Breast epithelium (tissue), 4 donors: ENCODE results near the gene ADAM33. TPM values are rescaled to one million over a fixed set of nuclear protein-coding genes. Genes with fewer than 3 reads are reported as not detected.
A peak's percentile ranks its signal among the peaks of the same experiment; 100 is the strongest.

ENCODE experiments used
- DNase-seq, 2 donors: peaks; one replicate each; pipeline ENCODE4 v3.0.0-alpha.2; 2019; ENCODE audit warnings: low spot score in 2 of 2
- H3K27ac ChIP-seq, 2 donors: fragments of 200-600 bp; sonication (generic) in 1 of 2; one replicate each; pipeline ENCODE4 v1.5.1; 2016 to 2019; ENCODE audit warnings: mild to moderate bottlenecking in 1 of 2
- H3K27me3 ChIP-seq, 2 donors: fragments of 200-600 bp; sonication (generic) in 1 of 2; one replicate each; pipeline versions ENCODE4 v1.5.1 to v1.6.0; 2017 to 2019; ENCODE audit warnings: control low read depth in 1 of 2, mild to moderate bottlenecking in 1 of 2
- H3K36me3 ChIP-seq: fragments of 200-600 bp; one replicate; pipeline ENCODE4 v1.5.1; 2019
- H3K4me1 ChIP-seq, 2 donors: fragments of 200-600 bp; sonication (generic); one replicate each; pipeline ENCODE4 v1.5.1; 2016 to 2019; ENCODE audit warnings: control low read depth in 1 of 2
- H3K4me3 ChIP-seq, 3 donors: fragments of 200-600 bp; sonication (generic); 1 replicate in 2 of 3; 2 replicates in 1 of 3; pipeline ENCODE4 v1.5.1; 2016 to 2019; ENCODE audit warnings: mild to moderate bottlenecking in 3 of 3, moderate library complexity in 2 of 3
- H3K9me3 ChIP-seq, 2 donors: fragments of 200-600 bp; sonication (generic) in 1 of 2; one replicate each; pipeline ENCODE4 v1.5.1; 2016 to 2019; ENCODE audit warnings: control low read depth in 1 of 2
- CTCF ChIP-seq, 3 donors: fragments of 450-650 bp; IDR thresholded peaks; one replicate each; pipeline ENCODE4 v1.5.1; 2016 to 2017; ENCODE audit warnings: antibody characterized with exemption in 3 of 3, mild to moderate bottlenecking in 3 of 3, moderate library complexity in 3 of 3
- POLR2A ChIP-seq: fragments of 450-650 bp; IDR thresholded peaks from one replicate; pipeline ENCODE4 v1.6.1; 2016; ENCODE audit warnings: antibody characterized with exemption, mild to moderate bottlenecking, moderate library complexity
- POLR2AphosphoS5 ChIP-seq, 3 donors: sonication (generic); formaldehyde crosslinking; IDR thresholded peaks; one replicate each; pipeline ENCODE4 v1.6.1; 2017; ENCODE audit warnings: antibody characterized with exemption in 3 of 3
- intact Hi-C: fragments of 100-400 bp; cut with DNase I; formaldehyde crosslinking; loops from one replicate; pipeline ENCODE4 v1.15.1; 2023; ENCODE audit warnings: low total_unique reads
- total RNA-seq, 3 donors: library from RNA; depleted of rRNA; stranded (reverse); fragments of >200 nt; gene quantifications; one replicate each; pipeline ENCODE4 v1.1.0, GENCODE V29; 2016

Gene ADAM33
- total RNA-seq, 3 donors from 2014 or later = 29.4 to 39.5 (median 37.4) TPM

- no peak for DNase-seq
Observed at GRCh38 chr20:3677733-3678132, 4.1 kb downstream of the ADAM33 start.

GRCh38 chr20:3674995-3675900 is 6.6 kb downstream of the ADAM33 start:
- TF ChIP-seq POLR2AphosphoS5 (IDR thresholded peaks at IDR 0.05) = no peak
- no peak for TF ChIP-seq CTCF (IDR thresholded peaks at IDR 0.05)
- TF ChIP-seq POLR2A = no peak
- DNase-seq = no peak
- no peak overlapping the region for H3K4me3 ChIP-seq
- no peaks in the 10 kb centered on the region for H3K36me3 ChIP-seq
- H3K27me3 ChIP-seq = peaks cover 0 to 52% of the 10 kb centered on the region in 2 donors
- peaks cover 0 to 7% of the 10 kb centered on the region in 2 donors for H3K4me1 ChIP-seq
- no peaks in the 10 kb centered on the region for H3K9me3 ChIP-seq
- peak overlapping the region in 1 of 2 donors; percentile 12 for H3K27ac ChIP-seq
- intact Hi-C loops = no loop called here

More at GRCh38 chr20:3677733-3678132, 4.1 kb downstream of the ADAM33 start:
- intact Hi-C loops = no loop called here
- Histone ChIP-seq H3K36me3 (no peaks in the 10 kb centered on the region), H3K9me3 (no peaks in the 10 kb centered on the region), H3K4me1 (peaks cover 0 to 7% of the 10 kb centered on the region in 2 donors), H3K4me3 (no peak overlapping the region), H3K27ac (peak overlapping the region; percentile 68 to 80), H3K27me3 (peaks cover 0 to 55% of the 10 kb centered on the region in 2 donors)
- no peak for TF ChIP-seq CTCF (IDR thresholded peaks at IDR 0.05)
- TF ChIP-seq POLR2A = no peak

- intact Hi-C loops = no loop called here
- Histone ChIP-seq H3K27me3 (peaks cover 0 to 56% of the 10 kb centered on the region in 2 donors), H3K4me1 (peaks cover 0 to 7% of the 10 kb centered on the region in 2 donors), H3K9me3 (no peaks in the 10 kb centered on the region), H3K4me3 (no peak overlapping the region), H3K27ac (peak overlapping the region in 1 of 2 donors; percentile 12), H3K36me3 (no peaks in the 10 kb centered on the region)
- TF ChIP-seq POLR2A (no peak), CTCF (IDR thresholded peaks at IDR 0.05) (no peak), POLR2AphosphoS5 (IDR thresholded peaks at IDR 0.05) (no peak)
- no peak for DNase-seq
Observed at GRCh38 chr20:3674447-3674846, 7.4 kb downstream of the ADAM33 start.

- H3K27ac ChIP-seq = no peak overlapping the region
- no peaks in the 10 kb centered on the region for H3K36me3 ChIP-seq
- no peak for DNase-seq
- peaks cover 0 to 7% of the 10 kb centered on the region in 2 donors for H3K4me1 ChIP-seq
- TF ChIP-seq POLR2AphosphoS5 (IDR thresholded peaks at IDR 0.05) (no peak), POLR2A (no peak), CTCF (IDR thresholded peaks at IDR 0.05) (no peak)
- H3K27me3 ChIP-seq = peaks cover 0 to 56% of the 10 kb centered on the region in 2 donors
- no peak overlapping the region for H3K4me3 ChIP-seq
- no peaks in the 10 kb centered on the region for H3K9me3 ChIP-seq
- intact Hi-C loops = no loop called here
Observed at GRCh38 chr20:3673221-3674070, 8.4 kb downstream of the ADAM33 start.
